CD4-positive, alpha-beta T cell (primary cell): ENCODE measurements around the gene KCNAB1. TPM values are rescaled to one million over a fixed set of nuclear protein-coding genes. Genes with fewer than 3 reads are reported as not detected.

Experiments used
- ATAC-seq: fragments of 200-7000 bp; cut with Tn5 transposase; one replicate; pipeline ENCODE4 v1.10.0; 2022; ENCODE audit warnings: mild to moderate bottlenecking; ENCODE audit not compliant: poor library complexity
- CTCF ChIA-PET: fragments of 350-600 bp; sonication (Branson Sonifier 250); formaldehyde crosslinking; loops from one replicate; lab custom pipeline; 2021; ENCODE audit warnings: antibody characterized with exemption, inconsistent platforms; lab: Charles Lee
- POLR2A ChIA-PET: fragments of 350-600 bp; sonication (Branson Sonifier 250); formaldehyde crosslinking; loops from one replicate; lab custom pipeline; 2021; ENCODE audit warnings: antibody characterized with exemption, inconsistent platforms; lab: Charles Lee
- DNase-seq, 14 experiments: peaks; one replicate each; pipeline ENCODE4 v3.0.0-alpha.2; 2013 to 2020; ENCODE audit warnings: mixed read lengths in 2 of 14
- H3K27ac ChIP-seq, 2 donors: one replicate each; pipeline versions ENCODE4 v1.5.1 to v1.7.0; 2013; ENCODE audit warnings: low read length in 2 of 2, low read depth in 1 of 2, mild to moderate bottlenecking in 1 of 2
- H3K27me3 ChIP-seq, 2 experiments: 1 replicate in 1 of 2; 2 replicates in 1 of 2; pipeline versions ENCODE4 v1.6.1 to v1.7.0; 2013; ENCODE audit warnings: low read length in 2 of 2, control low read depth in 1 of 2, mild to moderate bottlenecking in 1 of 2, moderate library complexity in 1 of 2; ENCODE audit not compliant: insufficient read depth in 2 of 2, control insufficient read depth in 1 of 2
- H3K36me3 ChIP-seq: one replicate; pipeline ENCODE4 v1.6.1; 2013; ENCODE audit warnings: low read length, control low read depth; ENCODE audit not compliant: insufficient read depth
- H3K4me1 ChIP-seq: one replicate; pipeline ENCODE4 v1.6.1; 2013; ENCODE audit warnings: low read length, control low read depth; ENCODE audit not compliant: insufficient read depth
- H3K4me3 ChIP-seq: one replicate; pipeline ENCODE4 v1.5.1; 2013; ENCODE audit warnings: mild to moderate bottlenecking, low read length, moderate library complexity
- H3K9me3 ChIP-seq, 2 experiments: 1 replicate in 1 of 2; 2 replicates in 1 of 2; pipeline versions ENCODE4 v1.6.1 to v1.7.0; 2013; ENCODE audit warnings: low read length in 2 of 2, mild to moderate bottlenecking in 2 of 2, control low read depth in 1 of 2, moderate library complexity in 1 of 2; ENCODE audit not compliant: control insufficient read depth in 1 of 2, insufficient read depth in 1 of 2
- H3K27ac Mint-ChIP-seq: one replicate; pipeline ENCODE4 v1.8.0; 2020; ENCODE audit warnings: mixed read lengths
- H3K27me3 Mint-ChIP-seq: one replicate; pipeline ENCODE4 v1.8.0; 2021; ENCODE audit warnings: mixed read lengths
- H3K36me3 Mint-ChIP-seq: one replicate; pipeline ENCODE4 v1.8.0; 2021; ENCODE audit warnings: low read depth, mixed read lengths
- H3K4me1 Mint-ChIP-seq: one replicate; pipeline ENCODE4 v1.8.0; 2021; ENCODE audit warnings: low read depth, mixed read lengths
- H3K4me3 Mint-ChIP-seq: one replicate; pipeline ENCODE4 v1.8.0; 2020; ENCODE audit warnings: mild to moderate bottlenecking, mixed read lengths
- H3K9me3 Mint-ChIP-seq: one replicate; pipeline ENCODE4 v1.8.0; 2020; ENCODE audit warnings: mixed read lengths
- CTCF ChIP-seq: fragments of 200-600 bp; IDR thresholded peaks from one replicate; pipeline ENCODE4 v1.8.0; 2022; ENCODE audit warnings: antibody characterized with exemption, mild to moderate bottlenecking
- intact Hi-C, 2 experiments: fragments of 100-400 bp; cut with DNase I in 1 of 2; cut with micrococcal nuclease in 1 of 2; formaldehyde crosslinking; loops; one replicate each; pipeline versions ENCODE4 v1.15.1 to v1.9.0; 2023 to 2025; cut with DNase I, micrococcal nuclease
- total RNA-seq, 174 experiments: library from RNA in 2 of 174; stranded (reverse) in 2 of 174; gene quantifications; one replicate each; pipeline ENCODE4 v1.2.3 and lab custom pipeline; 2021 to 2026

The KCNAB1 gene
- total RNA-seq, 2 experiments from 2014 or later, result 0.14 TPM; not detected in 1

- Mint-ChIP-seq H3K27ac (no peak overlapping the region), H3K4me1 (no peaks in the 10 kb centered on the region), H3K4me3 (no peak overlapping the region), H3K36me3 (no peaks in the 10 kb centered on the region), H3K9me3 (no peaks in the 10 kb centered on the region), H3K27me3 (no peaks in the 10 kb centered on the region)
- intact Hi-C loops, result no loop called here
- Histone ChIP-seq H3K27me3 (no peaks in the 10 kb centered on the region), H3K36me3 (no peaks in the 10 kb centered on the region), H3K9me3 (no peaks in the 10 kb centered on the region), H3K27ac (no peak overlapping the region), H3K4me3 (no peak overlapping the region), H3K4me1 (no peaks in the 10 kb centered on the region)
- TF ChIP-seq CTCF, result no peak
- POLR2A ChIA-PET, result no interaction called here
- DNase-seq, result no peak
- CTCF ChIA-PET, result no interaction called here
- ATAC-seq, result no peak
Measured at GRCh38 chr3:156184156-156184555, 63.8 kb downstream of the KCNAB1 start.

DNA sequence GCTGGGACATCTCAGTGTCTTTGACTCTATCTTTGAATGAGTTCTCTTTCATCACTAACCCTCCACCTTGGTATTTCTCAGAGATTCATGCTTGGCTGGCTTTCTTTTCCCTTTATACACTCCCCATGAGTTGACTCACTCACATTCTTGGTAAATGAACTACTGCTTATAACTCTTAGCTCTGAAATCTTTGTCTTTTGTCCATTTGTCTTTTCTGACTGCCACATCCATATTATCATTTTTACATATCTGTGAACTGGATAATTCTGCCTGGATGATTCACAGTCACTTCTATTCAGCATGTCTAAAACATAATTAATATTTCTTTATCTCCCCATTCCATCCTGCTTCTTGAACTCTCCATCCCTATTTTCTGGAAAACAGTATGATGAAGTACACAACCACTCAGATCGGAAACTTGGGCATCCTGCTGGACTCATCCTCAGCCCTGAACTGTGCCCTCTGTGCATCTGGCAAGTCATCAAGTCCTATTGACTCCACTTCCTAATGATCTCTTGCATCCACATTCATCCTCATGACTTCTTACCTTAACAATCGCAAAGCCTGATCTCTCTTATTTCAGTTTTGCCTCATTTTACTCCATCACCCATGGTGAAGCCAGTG lies 66.9 kb downstream of the KCNAB1 start:
- no peaks in the 10 kb centered on the region for H3K27me3 Mint-ChIP-seq

DNA sequence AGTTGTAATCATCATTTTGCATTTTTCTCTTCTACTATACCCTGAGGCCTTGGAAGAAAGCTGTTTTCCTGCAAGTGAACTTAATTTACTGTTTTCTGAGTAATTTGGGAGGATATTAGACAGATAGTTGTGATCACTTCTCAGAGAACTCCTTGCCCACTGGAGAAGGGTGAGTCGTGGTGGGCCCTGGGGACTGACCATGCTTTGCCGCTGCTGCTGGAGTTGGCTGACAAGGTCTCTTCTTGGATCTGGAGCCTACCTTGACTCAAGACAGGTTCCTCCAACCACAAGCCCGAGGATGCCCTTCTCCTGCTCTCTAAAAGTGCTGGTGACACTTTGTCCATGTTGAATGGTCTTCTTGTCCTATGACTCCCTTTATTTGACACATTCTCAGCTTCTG lies 68.4 kb downstream of the KCNAB1 start:
- POLR2A ChIA-PET, result no interaction called here
- CTCF ChIA-PET, result no interaction called here
- DNase-seq, result no peak
- no peak for ATAC-seq
- Mint-ChIP-seq H3K27ac (no peak overlapping the region), H3K4me3 (no peak overlapping the region), H3K4me1 (no peaks in the 10 kb centered on the region), H3K9me3 (no peaks in the 10 kb centered on the region), H3K36me3 (no peaks in the 10 kb centered on the region), H3K27me3 (no peaks in the 10 kb centered on the region)
- no peaks in the 10 kb centered on the region for H3K9me3 ChIP-seq
- no peaks in the 10 kb centered on the region for H3K4me1 ChIP-seq
- H3K4me3 ChIP-seq, result no peak overlapping the region
- no peak overlapping the region for H3K27ac ChIP-seq
- intact Hi-C loops, result no loop called here
- H3K36me3 ChIP-seq, result no peaks in the 10 kb centered on the region
- no peak for TF ChIP-seq CTCF
- no peaks in the 10 kb centered on the region for H3K27me3 ChIP-seq

More for the DNA sequence above, 66.9 kb downstream of the KCNAB1 start:
- H3K36me3 ChIP-seq, result no peaks in the 10 kb centered on the region
- Mint-ChIP-seq H3K27ac (no peak overlapping the region), H3K4me3 (no peak overlapping the region), H3K4me1 (no peaks in the 10 kb centered on the region), H3K9me3 (no peaks in the 10 kb centered on the region), H3K36me3 (no peaks in the 10 kb centered on the region)
- no peak for DNase-seq
- intact Hi-C loops, result no loop called here
- H3K27ac ChIP-seq, result no peak overlapping the region
- no peaks in the 10 kb centered on the region for H3K27me3 ChIP-seq
- no peak for TF ChIP-seq CTCF
- no peaks in the 10 kb centered on the region for H3K9me3 ChIP-seq
- no peaks in the 10 kb centered on the region for H3K4me1 ChIP-seq
- no peak overlapping the region for H3K4me3 ChIP-seq
- no peak for ATAC-seq
- ChIA-PET CTCF (no interaction called here), POLR2A (no interaction called here)
